Epithelial cell of esophagus (primary cell): ENCODE measurements around the gene NR5A2.

Experiments
- DNase-seq: peaks from one replicate; pipeline ENCODE4 v3.0.0; 2010; ENCODE audit warnings: low read depth
- H3K4me3 ChIP-seq: 2 replicates; pipeline ENCODE4 v1.5.1; 2011; ENCODE audit warnings: mild to moderate bottlenecking, low read length, control low read depth
- CTCF ChIP-seq: IDR thresholded peaks from 2 replicates; pipeline ENCODE4 v1.5.1; 2011; ENCODE audit warnings: low read depth, mild to moderate bottlenecking, low read length, control low read depth, inconsistent platforms; ENCODE audit not compliant: insufficient read depth; ENCODE audit errors: missing control alignments

NR5A2 gene

GRCh38 chr1:200096774-200097173 lies 69.3 kb downstream of the NR5A2 start:
- H3K4me3 ChIP-seq, result no peak overlapping the region
- TF ChIP-seq CTCF, result no peak
- DNase-seq, result peak; percentile 16

DNA sequence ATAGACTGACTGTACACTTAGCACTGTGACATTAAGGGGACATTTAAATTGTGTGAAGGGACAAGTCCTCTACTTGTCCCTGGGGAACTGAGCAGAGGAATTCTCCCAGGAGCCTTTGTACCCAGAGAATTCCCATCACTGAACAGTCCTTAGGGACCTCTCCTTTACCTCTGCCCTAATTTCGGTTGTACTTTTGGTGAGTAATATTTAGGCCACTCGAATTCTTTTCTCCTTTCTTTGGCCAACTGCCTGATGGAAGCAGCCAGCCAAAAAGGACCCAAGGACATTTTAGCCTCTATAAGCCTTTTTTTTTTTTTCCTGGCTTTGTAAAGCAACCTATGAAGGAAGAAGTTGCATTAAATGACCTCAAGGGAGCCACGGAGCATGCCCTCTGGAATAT lies 71.5 kb downstream of the NR5A2 start:
- TF ChIP-seq CTCF, result no peak
- DNase-seq, result no peak
- no peak overlapping the region for H3K4me3 ChIP-seq

DNA sequence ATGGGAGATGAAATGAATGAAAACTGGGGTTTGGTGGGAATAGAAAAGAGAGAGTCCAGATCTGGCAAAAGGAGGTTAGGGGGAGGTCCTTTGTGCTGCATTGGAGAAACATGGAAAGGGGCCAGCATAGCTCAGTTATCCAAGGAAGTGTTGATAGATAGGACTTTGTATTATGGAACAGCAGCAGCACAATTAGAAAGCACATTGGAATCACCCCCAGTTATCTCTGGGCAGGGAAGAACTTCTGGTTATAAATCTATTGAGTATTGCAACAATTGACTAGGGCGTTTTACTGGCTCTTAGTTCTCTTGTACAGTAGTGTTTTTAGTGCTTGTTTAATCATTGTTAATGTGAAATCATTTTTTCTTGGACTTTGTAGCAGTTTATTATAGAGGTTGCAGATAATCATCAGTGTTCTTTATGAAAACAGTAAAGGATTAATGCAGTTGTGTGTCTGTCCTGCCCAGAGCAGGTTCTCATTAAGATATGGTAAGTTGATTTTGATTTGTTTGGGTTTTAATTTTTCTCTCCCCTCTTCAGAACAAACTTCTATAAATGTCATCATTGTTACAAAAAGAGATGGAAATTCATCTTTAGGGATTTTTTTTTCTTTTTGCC lies 76.6 kb downstream of the NR5A2 start:
- DNase-seq, result no peak
- no peak for TF ChIP-seq CTCF
- no peak overlapping the region for H3K4me3 ChIP-seq

DNA sequence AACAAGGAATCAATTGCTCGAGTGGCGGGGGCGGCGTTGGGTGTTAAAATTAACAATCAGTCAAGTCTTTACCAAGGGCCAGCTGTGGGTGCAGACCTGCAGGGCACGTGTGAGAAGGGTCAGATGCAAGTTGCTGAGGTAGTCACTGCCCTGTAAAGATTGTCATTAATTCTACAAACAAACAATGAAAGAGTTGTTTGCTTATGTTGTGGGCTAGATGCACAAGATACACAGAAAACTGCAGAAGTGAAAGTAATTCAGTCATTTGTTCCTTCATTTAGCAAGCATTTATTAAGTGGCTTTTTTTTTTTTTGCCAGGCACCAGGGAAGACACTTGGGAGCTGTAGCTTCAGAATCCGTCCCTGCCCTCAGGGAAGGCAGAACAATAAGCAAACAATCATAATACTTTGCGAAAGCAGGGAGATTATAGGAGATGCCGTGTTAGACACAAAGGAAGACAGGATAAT lies 79.5 kb downstream of the NR5A2 start:
- H3K4me3 ChIP-seq, result no peak overlapping the region
- no peak for TF ChIP-seq CTCF
- DNase-seq, result peak; percentile 33

DNA sequence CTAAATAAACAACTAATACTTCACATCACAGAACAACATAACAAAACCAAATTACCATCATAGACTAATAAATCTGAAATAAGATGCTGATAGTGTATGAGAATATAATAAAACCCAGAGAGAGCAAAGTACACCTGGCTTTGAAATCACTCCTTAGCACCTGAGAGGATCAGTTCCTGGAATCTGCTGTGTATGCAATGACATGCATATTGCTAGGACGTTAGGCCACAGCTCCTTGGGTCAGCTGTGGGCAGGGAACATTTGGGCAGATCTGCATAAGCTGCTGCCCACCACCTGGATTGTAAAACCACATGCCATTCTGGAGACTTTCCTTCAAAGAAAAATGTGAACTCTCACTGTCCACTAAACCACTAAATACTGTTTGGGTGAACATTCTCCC lies 81.1 kb downstream of the NR5A2 start:
- TF ChIP-seq CTCF, result no peak
- no peak for DNase-seq

GRCh38 chr1:200112290-200112689 lies 84.8 kb downstream of the NR5A2 start:
- DNase-seq, result no peak
- no peak for TF ChIP-seq CTCF
- no peak overlapping the region for H3K4me3 ChIP-seq

More for the DNA sequence above, 81.1 kb downstream of the NR5A2 start:
- H3K4me3 ChIP-seq, result no peak overlapping the region

GRCh38 chr1:200115532-200115931 lies 88.0 kb downstream of the NR5A2 start:
- no peak for TF ChIP-seq CTCF
- H3K4me3 ChIP-seq, result no peak overlapping the region
- peak; percentile 13 for DNase-seq
